Activated T-helper 2 cell treated with anti-CD3 and anti-CD28 coated beads, Interferon-gamma antibody, Interleukin-2, Interleukin-4, amounts not matched to agents 10 μg/mL and 5 μg/mL and 100 μg/mL, durations not matched to agents 14 hours and 24 hours and 36 hours (primary cell): ENCODE data around the gene IGFBP6. TPM values are rescaled to one million over a fixed set of nuclear protein-coding genes. Genes with fewer than 3 reads are reported as not detected.

Source experiments
- DNase-seq: peaks from one replicate; pipeline ENCODE4 v3.0.0; 2021; ENCODE audit warnings: low spot score
- H3K27ac Mint-ChIP-seq: one replicate; pipeline ENCODE4 v1.8.0; 2021; ENCODE audit warnings: mixed read lengths
- H3K27me3 Mint-ChIP-seq: one replicate; pipeline ENCODE4 v1.8.0; 2021; ENCODE audit warnings: low read depth, mixed read lengths
- H3K36me3 Mint-ChIP-seq: one replicate; pipeline ENCODE4 v1.8.0; 2021; ENCODE audit warnings: low read depth, mixed read lengths
- H3K4me1 Mint-ChIP-seq: one replicate; pipeline ENCODE4 v1.8.0; 2021; ENCODE audit warnings: low read depth, mixed read lengths
- H3K4me3 Mint-ChIP-seq: one replicate; pipeline ENCODE4 v1.8.0; 2021; ENCODE audit warnings: low read depth, mild to moderate bottlenecking, moderate library complexity, mixed read lengths
- H3K9me3 Mint-ChIP-seq: one replicate; pipeline ENCODE4 v1.8.0; 2021; ENCODE audit warnings: mixed read lengths
- intact Hi-C: fragments of 100-400 bp; cut with micrococcal nuclease; formaldehyde crosslinking; loops from one replicate; pipeline ENCODE4 v1.15.1; 2023
- total RNA-seq: library from RNA; stranded (reverse); gene quantifications from 2 replicates; pipeline ENCODE4 v1.2.3, GENCODE V29; 2022

Gene IGFBP6
- total RNA-seq, result 0.46 TPM in 1 of 2 replicates, not detected in the other

- peak within 1 kb of the TSS; percentile 59 for H3K27ac Mint-ChIP-seq
- no peaks in the 10 kb centered on the region for H3K36me3 Mint-ChIP-seq
- H3K4me1 Mint-ChIP-seq, result peaks cover 31% of the 10 kb centered on the region
- H3K27me3 Mint-ChIP-seq, result peaks cover 16% of the 10 kb centered on the region
- no peaks in the 10 kb centered on the region for H3K9me3 Mint-ChIP-seq
- intact Hi-C loops, result loop anchor here (1.0 kb wide), 1 partner anchor 18 kb away; the partner anchor contains the start of gene SPRYD3
- DNase-seq, result peak; percentile 54
- peak within 1 kb of the TSS; percentile 77 for H3K4me3 Mint-ChIP-seq
Observed at GRCh38 chr12:53097564-53098353, at the start of gene IGFBP6. TSS of gene IGFBP6 (plus strand) at chr12:53097667. CDS start at chr12:53097718, 51 bp downstream.

DNA sequence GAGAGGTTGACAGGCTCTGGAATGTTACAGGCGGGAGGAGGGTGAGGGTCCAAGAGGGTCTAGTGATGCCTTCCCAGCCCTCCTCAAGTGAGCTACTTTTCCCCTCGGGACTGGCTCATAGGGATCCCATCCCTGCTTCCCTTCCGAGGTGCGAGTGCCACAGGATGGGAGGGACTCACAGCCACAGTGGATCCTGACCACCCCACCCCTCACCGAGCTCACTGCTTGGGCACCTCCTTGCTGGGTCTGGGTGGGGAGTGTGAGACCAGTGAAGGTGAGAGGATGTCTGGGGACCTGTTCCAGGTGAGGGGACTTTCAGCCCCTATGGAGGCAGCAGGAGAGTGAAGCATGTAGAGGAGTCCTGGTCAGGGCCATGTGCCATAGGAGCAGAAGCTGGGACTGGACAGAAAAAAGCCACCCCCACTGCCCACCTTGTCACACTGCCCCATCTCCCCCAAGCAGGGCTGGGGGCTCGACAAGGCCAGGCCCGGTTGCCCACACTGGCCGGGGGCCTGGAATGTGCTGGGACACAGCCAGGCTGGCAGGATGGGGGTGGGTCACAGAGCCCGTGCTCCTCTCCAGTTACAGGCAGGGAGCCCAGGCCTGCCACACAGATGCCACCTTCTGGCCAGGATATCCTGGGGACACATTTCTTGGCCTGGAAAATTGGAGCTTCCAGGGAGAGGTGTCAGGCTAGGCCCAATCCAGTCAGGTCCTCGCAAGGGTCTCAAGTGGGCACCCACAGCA is 49.3 kb upstream of the IGFBP6 start:
- DNase-seq, result no peak
- H3K27me3 Mint-ChIP-seq, result peaks cover 2% of the 10 kb centered on the region
- H3K4me1 Mint-ChIP-seq, result peaks cover 19% of the 10 kb centered on the region
- peak overlapping the region; percentile 17 for H3K27ac Mint-ChIP-seq
- intact Hi-C loops, result no loop called here
- peak overlapping the region; percentile 52 for H3K4me3 Mint-ChIP-seq
- H3K9me3 Mint-ChIP-seq, result no peaks in the 10 kb centered on the region
- H3K36me3 Mint-ChIP-seq, result no peaks in the 10 kb centered on the region

DNA sequence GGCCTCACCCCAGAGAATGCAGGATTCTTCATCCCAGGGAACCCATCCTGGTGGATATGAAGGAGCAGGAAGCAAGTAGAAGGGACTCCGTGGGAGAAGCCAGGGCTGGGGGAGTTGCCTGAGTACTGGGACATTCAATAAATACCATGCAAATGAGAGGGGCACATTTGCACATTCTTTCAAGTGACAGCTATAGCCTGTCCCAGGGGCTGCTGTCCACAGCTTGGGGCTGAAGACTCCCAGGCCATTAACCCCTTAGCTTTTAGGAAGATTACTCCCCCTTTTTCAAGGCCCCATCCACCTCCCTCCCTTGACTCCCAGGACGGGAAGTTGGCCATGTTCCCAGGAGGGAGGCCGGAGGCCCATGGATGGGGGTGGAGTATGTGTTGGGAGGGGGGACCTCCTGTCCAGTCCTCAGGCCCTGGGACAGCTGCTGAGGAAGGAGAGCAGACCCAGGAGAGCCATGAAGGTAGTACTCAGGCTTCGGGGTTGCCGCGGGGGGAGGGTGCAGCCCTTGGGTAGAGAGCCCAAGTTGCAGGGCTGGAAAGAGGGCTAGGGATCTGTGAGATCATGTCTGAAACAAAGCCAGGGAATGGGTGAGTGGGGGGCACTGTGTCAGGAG is 48.6 kb upstream of the IGFBP6 start:
- intact Hi-C loops, result no loop called here
- peaks cover 22% of the 10 kb centered on the region for H3K4me1 Mint-ChIP-seq
- H3K4me3 Mint-ChIP-seq, result no peak overlapping the region
- H3K27me3 Mint-ChIP-seq, result peaks cover 2% of the 10 kb centered on the region
- DNase-seq, result no peak
- H3K27ac Mint-ChIP-seq, result no peak overlapping the region
- H3K9me3 Mint-ChIP-seq, result no peaks in the 10 kb centered on the region
- no peaks in the 10 kb centered on the region for H3K36me3 Mint-ChIP-seq

GRCh38 chr12:53049571-53050318 is 47.7 kb upstream of the IGFBP6 start, which contains the start of gene TNS2:
TSS of gene TNS2 (plus strand) at chr12:53050065. CDS start at chr12:53050186, 121 bp downstream.
- H3K27ac Mint-ChIP-seq, result no peak within 1 kb of the TSS
- no peaks in the 10 kb centered on the region for H3K36me3 Mint-ChIP-seq
- peaks cover 26% of the 10 kb centered on the region for H3K4me1 Mint-ChIP-seq
- no peak for DNase-seq
- peaks cover 2% of the 10 kb centered on the region for H3K27me3 Mint-ChIP-seq
- intact Hi-C loops, result no loop called here
- H3K4me3 Mint-ChIP-seq, result no peak within 1 kb of the TSS
- no peaks in the 10 kb centered on the region for H3K9me3 Mint-ChIP-seq

GRCh38 chr12:53050426-53051057 is 46.9 kb upstream of the IGFBP6 start:
- no peak overlapping the region for H3K4me3 Mint-ChIP-seq

DNA sequence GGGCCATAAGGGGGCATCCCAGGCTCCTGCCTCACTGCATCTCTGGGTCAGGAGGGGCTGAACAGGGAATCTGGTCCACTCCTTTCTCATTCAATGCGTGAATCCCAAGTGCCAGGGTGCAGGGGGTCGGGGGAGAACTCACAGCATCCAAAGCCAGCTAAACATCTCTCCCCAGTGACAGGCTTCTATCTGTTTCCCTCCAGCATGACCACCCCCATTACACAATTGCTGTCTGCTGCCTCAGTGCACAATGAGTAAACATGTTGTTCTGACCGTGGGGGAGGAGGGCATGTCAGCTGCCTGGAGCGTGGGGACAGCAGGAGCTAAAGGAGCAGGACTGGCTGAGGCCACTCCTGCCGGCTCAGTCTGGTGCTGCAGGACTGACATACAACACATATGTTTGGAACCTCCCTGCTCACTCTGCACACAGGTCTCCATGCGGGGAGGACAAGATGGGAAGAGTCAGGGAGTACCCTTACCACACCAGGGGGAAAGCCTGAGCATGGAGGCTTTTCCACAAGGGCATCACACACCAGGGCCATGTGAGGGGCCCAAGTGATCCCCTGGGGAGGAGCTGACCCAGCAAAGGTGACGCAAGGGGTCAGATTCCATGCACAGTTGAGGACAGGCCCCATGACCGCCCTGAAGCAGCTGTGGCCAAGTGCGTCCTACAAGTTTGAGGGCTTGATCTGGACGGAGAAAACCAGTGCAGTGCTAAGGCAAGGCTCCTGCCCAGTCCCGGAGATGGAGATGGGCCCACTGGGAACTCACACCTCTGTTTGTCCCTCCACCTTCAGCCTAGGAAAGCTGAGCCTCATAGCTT is 46.2 kb upstream of the IGFBP6 start:
- DNase-seq, result no peak
- Mint-ChIP-seq H3K4me1 (peaks cover 22% of the 10 kb centered on the region), H3K9me3 (no peaks in the 10 kb centered on the region), H3K4me3 (no peak overlapping the region), H3K27me3 (peaks cover 2% of the 10 kb centered on the region), H3K36me3 (no peaks in the 10 kb centered on the region), H3K27ac (peak overlapping the region; percentile 43)
- intact Hi-C loops, result no loop called here

More at GRCh38 chr12:53050426-53051057, 46.9 kb upstream of the IGFBP6 start:
- no peaks in the 10 kb centered on the region for H3K9me3 Mint-ChIP-seq
- intact Hi-C loops, result no loop called here
- no peak overlapping the region for H3K27ac Mint-ChIP-seq
- H3K27me3 Mint-ChIP-seq, result peaks cover 2% of the 10 kb centered on the region
- H3K36me3 Mint-ChIP-seq, result no peaks in the 10 kb centered on the region
- no peak for DNase-seq
- H3K4me1 Mint-ChIP-seq, result peaks cover 26% of the 10 kb centered on the region

DNA sequence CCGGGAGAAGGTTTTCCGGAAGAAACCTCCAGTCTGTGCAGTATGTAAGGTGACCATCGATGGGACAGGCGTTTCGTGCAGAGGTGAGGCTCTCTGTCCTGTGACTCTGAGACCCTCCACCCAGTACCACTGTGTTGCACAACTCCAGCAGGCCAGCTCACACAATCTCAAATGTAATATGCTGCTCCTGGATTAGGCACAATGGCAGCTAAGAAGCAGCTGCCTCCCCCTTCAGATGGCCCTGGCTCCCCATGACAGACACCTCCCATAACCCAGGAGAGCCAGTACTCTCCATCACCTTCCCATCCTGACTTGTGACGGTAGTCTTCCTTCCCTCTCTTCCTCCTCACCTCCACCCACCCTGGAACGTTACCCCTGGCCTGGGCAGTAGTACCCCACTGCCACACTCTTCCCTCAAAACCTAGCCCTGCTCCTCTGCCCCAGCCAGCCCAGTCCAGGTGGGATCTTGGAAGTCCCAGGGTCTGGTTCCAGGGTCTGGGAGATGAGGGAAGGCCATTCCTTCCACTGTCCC is 45.5 kb upstream of the IGFBP6 start:
- Mint-ChIP-seq H3K9me3 (no peaks in the 10 kb centered on the region), H3K27me3 (no peaks in the 10 kb centered on the region), H3K4me3 (no peak overlapping the region), H3K36me3 (no peaks in the 10 kb centered on the region), H3K4me1 (peaks cover 18% of the 10 kb centered on the region), H3K27ac (no peak overlapping the region)
- intact Hi-C loops, result no loop called here
- no peak for DNase-seq

DNA sequence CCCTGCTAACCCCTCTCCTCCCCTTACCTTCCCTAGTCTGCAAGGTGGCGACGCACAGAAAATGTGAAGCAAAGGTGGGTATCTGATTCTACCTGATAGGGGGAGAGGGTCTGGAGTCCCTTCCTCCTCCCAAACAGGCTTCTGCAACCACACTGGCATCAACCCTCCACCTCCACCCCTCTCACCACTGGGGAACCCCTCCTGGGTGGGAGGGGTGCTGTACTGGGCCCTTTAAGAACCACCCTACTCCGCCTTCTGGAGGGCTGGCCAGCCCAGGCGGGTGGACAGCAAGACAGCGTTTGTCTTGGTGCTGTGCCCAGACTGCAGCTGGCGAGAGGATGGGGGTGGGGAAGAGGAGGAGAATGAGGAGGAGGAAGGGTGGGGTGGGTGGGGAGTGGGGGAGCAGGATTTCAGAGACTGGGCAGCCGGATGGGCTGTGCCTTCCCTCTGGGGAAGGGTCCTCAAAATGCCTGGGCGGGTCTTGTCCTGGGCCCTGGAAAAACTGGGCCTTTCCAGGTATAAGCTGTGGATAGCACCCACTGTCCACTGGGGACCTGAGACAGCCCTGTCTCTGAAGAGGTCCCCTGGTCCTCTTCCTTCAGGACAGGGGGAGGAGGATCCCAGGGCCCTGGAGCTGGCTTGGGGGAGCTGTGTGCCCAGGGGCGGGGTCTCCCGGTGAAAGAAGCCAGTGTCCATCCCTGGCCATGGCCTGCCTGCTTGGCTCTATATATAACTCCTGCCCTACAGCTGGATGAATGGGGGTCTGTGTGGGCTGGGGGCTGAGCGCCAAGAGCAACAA is 44.8 kb upstream of the IGFBP6 start:
- Mint-ChIP-seq H3K9me3 (no peaks in the 10 kb centered on the region), H3K4me3 (no peak overlapping the region), H3K27me3 (no peaks in the 10 kb centered on the region), H3K4me1 (peaks cover 18% of the 10 kb centered on the region), H3K27ac (no peak overlapping the region), H3K36me3 (no peaks in the 10 kb centered on the region)
- no peak for DNase-seq
- intact Hi-C loops, result no loop called here

GRCh38 chr12:53053218-53054111 is 44.0 kb upstream of the IGFBP6 start:
- peak overlapping the region; percentile 89 for H3K27ac Mint-ChIP-seq
- intact Hi-C loops, result loop anchor here (1.0 kb wide), 2 partner anchors 26 to 47 kb away; partner anchors contain the start of genes EIF4B and SPRYD3
- H3K9me3 Mint-ChIP-seq, result no peaks in the 10 kb centered on the region
- H3K4me3 Mint-ChIP-seq, result peak overlapping the region; percentile 97
- peak; percentile 39 for DNase-seq
- no peaks in the 10 kb centered on the region for H3K27me3 Mint-ChIP-seq
- H3K4me1 Mint-ChIP-seq, result peaks cover 17% of the 10 kb centered on the region
- H3K36me3 Mint-ChIP-seq, result no peaks in the 10 kb centered on the region
